ENCODE data around the gene PRPF39.
"Not testable (repeated sequence)": the region's sequence is repeated elsewhere in the genome, so short reads cannot be mapped to it uniquely, and the experiment has no call there.

PRPF39 gene

GRCh38 chr14:45080416-45080968 is 3.4 kb upstream of the PRPF39 start:
- DNase-seq (ENCODE audit: low read depth in 3 of 3, low spot score in 1 of 3) = not testable (repeated sequence)

GRCh38 chr14:45081096-45081495 is 2.8 kb upstream of the PRPF39 start:
- not testable (repeated sequence) for DNase-seq (ENCODE audit: low read depth in 3 of 3, low spot score in 1 of 3)

- no peak for DNase-seq (ENCODE audit: low read depth in 3 of 3, low spot score in 1 of 3)
These were observed 1.5 kb upstream of the PRPF39 start for GRCh38 chr14:45082420-45082819.

- DNase-seq (ENCODE audit: low read depth in 3 of 3, low spot score in 1 of 3) = no peak
These were observed 320 bp upstream of the PRPF39 start for GRCh38 chr14:45083617-45083975.

GRCh38 chr14:45084946-45085346 is 1.0 kb downstream of the PRPF39 start:
- DNase-seq (ENCODE audit: low read depth in 3 of 3, low spot score in 1 of 3) = no peak

GRCh38 chr14:45089813-45090212 is 5.9 kb downstream of the PRPF39 start:
- no peak for DNase-seq (ENCODE audit: low read depth in 3 of 3, low spot score in 1 of 3)

GRCh38 chr14:45091710-45092109 is 7.8 kb downstream of the PRPF39 start:
- DNase-seq (ENCODE audit: low read depth in 3 of 3, low spot score in 1 of 3) = no peak

- no peak for DNase-seq (ENCODE audit: low read depth in 3 of 3, low spot score in 1 of 3)
These were observed 10.4 kb downstream of the PRPF39 start for GRCh38 chr14:45094275-45094674.

- DNase-seq (ENCODE audit: low read depth in 3 of 3, low spot score in 1 of 3) = no peak
These were observed 11.2 kb downstream of the PRPF39 start for GRCh38 chr14:45095143-45095542.

- no peak for DNase-seq (ENCODE audit: low read depth in 3 of 3, low spot score in 1 of 3)
These were observed 12.3 kb downstream of the PRPF39 start for GRCh38 chr14:45096218-45096617.

GRCh38 chr14:45103806-45104205 is 19.9 kb downstream of the PRPF39 start:
- no peak for DNase-seq (ENCODE audit: low read depth in 3 of 3, low spot score in 1 of 3)

GRCh38 chr14:45104561-45104960 is 20.6 kb downstream of the PRPF39 start:
- no peak for DNase-seq (ENCODE audit: low read depth in 3 of 3, low spot score in 1 of 3)

- DNase-seq (ENCODE audit: low read depth in 3 of 3, low spot score in 1 of 3) = no peak
These were observed 29.2 kb downstream of the PRPF39 start for GRCh38 chr14:45112896-45113781.

GRCh38 chr14:45114327-45114726 is 30.4 kb downstream of the PRPF39 start:
- DNase-seq (ENCODE audit: low read depth in 3 of 3, low spot score in 1 of 3) = no peak

GRCh38 chr14:45118594-45118993 is 34.7 kb downstream of the PRPF39 start:
- no peak for DNase-seq (ENCODE audit: low read depth in 3 of 3, low spot score in 1 of 3)

GRCh38 chr14:45120096-45120495 is 36.2 kb downstream of the PRPF39 start:
- no peak for DNase-seq (ENCODE audit: low read depth in 3 of 3, low spot score in 1 of 3)

GRCh38 chr14:45123271-45123670 is 39.4 kb downstream of the PRPF39 start:
- DNase-seq (ENCODE audit: low read depth in 3 of 3, low spot score in 1 of 3) = no peak

GRCh38 chr14:45125754-45126153 is 41.8 kb downstream of the PRPF39 start:
- DNase-seq (ENCODE audit: low read depth in 3 of 3, low spot score in 1 of 3) = no peak

- no peak for DNase-seq (ENCODE audit: low read depth in 3 of 3, low spot score in 1 of 3)
These were observed 45.2 kb downstream of the PRPF39 start for GRCh38 chr14:45128963-45129629.

GRCh38 chr14:45133683-45134050 is 49.8 kb downstream of the PRPF39 start:
- no peak for DNase-seq (ENCODE audit: low read depth in 3 of 3, low spot score in 1 of 3)

- peak; percentile 90 to 92 (median 91) for DNase-seq (ENCODE audit: low read depth in 3 of 3, low spot score in 1 of 3)
These were observed 50.4 kb downstream of the PRPF39 start, which contains the start of gene FKBP3 for GRCh38 chr14:45134051-45134958. Gene FKBP3 (minus strand): TSS chr14:45134481. CDS start chr14:45134456, 25 bp downstream.

Data from stimulated activated CD4-positive, alpha-beta T cell treated with anti-CD3 and anti-CD28 coated beads, TNF-alpha, amount 100 ng/mL, for 1 hour (primary cell).